K562 (cell line): Measurements from ENCODE around the gene ADCY5. TPM values are rescaled to one million over a fixed set of nuclear protein-coding genes. Genes with fewer than 3 reads are reported as not detected.

Experiments used
- ATAC-seq: fragments of 200-7000 bp; cut with Tn5 transposase; 3 replicates; pipeline ENCODE4 v1.9.1; 2020; ENCODE audit warnings: moderate library complexity
- BruUV-seq: library from RNA; stranded (reverse); fragments of 400-500 nt; replicated peaks from 2 replicates; lab custom pipeline; 2021; lab: Mats Ljungman, UMichigan
- CTCF ChIA-PET: fragments of 300-600 bp; formaldehyde crosslinking; extraction: SDS; loops from one replicate; lab custom pipeline; 2021; ENCODE audit warnings: low intra/inter-chr PET ratio; lab: Yijun Ruan, JAX
- POLR2A ChIA-PET: fragments of 300-600, 350-650 bp; sonication (Branson Sonifier 250); formaldehyde crosslinking; extraction: SDS; loops from one replicate; lab custom pipeline; 2021; ENCODE audit warnings: antibody characterized with exemption, inconsistent platforms; lab: Yijun Ruan, JAX
- DNase-seq, 4 experiments: peaks; one replicate each; pipeline versions ENCODE4 v3.0.0 to v3.0.0-alpha.2; 2011 to 2018; ENCODE audit warnings: low spot score in 3 of 4, mixed read lengths in 3 of 4; ENCODE audit errors: extremely low read depth in 1 of 4
- FAIRE-seq: peaks from 2 replicates; lab custom pipeline; 2011; peaks lifted over from hg19 to GRCh38; lab: Jason Lieb, UNC
- H2AFZ ChIP-seq: 2 replicates; pipeline ENCODE4 v1.6.0; 2011; ENCODE audit warnings: low read depth, low read length, control low read depth, inconsistent platforms
- H3K27ac ChIP-seq: fragments of 200-600 bp; 3 replicates; pipeline ENCODE4 v1.8.0; 2011; ENCODE audit warnings: low read depth, mild to moderate bottlenecking, control low read depth, inconsistent platforms, low read length, moderate library complexity, mixed read lengths; ENCODE audit errors: extremely low read depth
- H3K27me3 ChIP-seq, 2 experiments: fragments of 300-600 bp in 1 of 2; 2 replicates in 1 of 2; 3 replicates in 1 of 2; pipeline versions ENCODE4 v1.6.0 to v1.8.0; 2011; ENCODE audit warnings: inconsistent platforms in 2 of 2, low read length in 2 of 2, mild to moderate bottlenecking in 1 of 2, mixed read lengths in 1 of 2, moderate library complexity in 1 of 2; ENCODE audit not compliant: control insufficient read depth in 2 of 2, insufficient read depth in 2 of 2
- H3K36me3 ChIP-seq: fragments of 300-600 bp; 3 replicates; pipeline ENCODE4 v1.8.0; 2011; ENCODE audit warnings: mild to moderate bottlenecking, low read length, inconsistent platforms; ENCODE audit not compliant: control insufficient read depth, insufficient read depth
- H3K4me1 ChIP-seq, 2 experiments: fragments of 200-600 bp in 1 of 2; replicated peaks in 1 of 2; 2 replicates in 1 of 2; 3 replicates in 1 of 2; pipeline versions ENCODE4 v1.5.1 to v1.8.0; 2011; ENCODE audit warnings: inconsistent platforms in 2 of 2, low read length in 2 of 2, mild to moderate bottlenecking in 1 of 2, mixed read lengths in 1 of 2, moderate library complexity in 1 of 2; ENCODE audit not compliant: control insufficient read depth in 2 of 2, insufficient read depth in 2 of 2
- H3K4me2 ChIP-seq: 2 replicates; pipeline ENCODE4 v1.6.1; 2011; ENCODE audit warnings: low read length, control low read depth, inconsistent platforms, mixed read lengths; ENCODE audit not compliant: insufficient read depth
- H3K4me3 ChIP-seq: fragments of 200-600 bp; sonication (generic), shearing (Covaris generic); 2 replicates; pipeline ENCODE4 v1.5.1; 2016; ENCODE audit warnings: control low read depth, inconsistent platforms
- H3K79me2 ChIP-seq: fragments of 200-600 bp; 3 replicates; pipeline ENCODE4 v1.8.0; 2011; ENCODE audit warnings: low read length, inconsistent platforms; ENCODE audit not compliant: control insufficient read depth, insufficient read depth
- H3K9ac ChIP-seq, 2 experiments: 2 replicates each; pipeline versions ENCODE4 v1.6.0 to v1.6.1; 2011; ENCODE audit warnings: low read depth in 2 of 2, low read length in 2 of 2, control low read depth in 1 of 2, inconsistent platforms in 1 of 2, mild to moderate bottlenecking in 1 of 2, mixed read lengths in 1 of 2; ENCODE audit not compliant: insufficient read depth in 1 of 2
- H3K9me1 ChIP-seq: one replicate; pipeline ENCODE4 v1.6.0; 2011; ENCODE audit warnings: inconsistent platforms, mild to moderate bottlenecking, low read length, moderate library complexity; ENCODE audit not compliant: control insufficient read depth, insufficient read depth
- H3K9me3 ChIP-seq: replicated peaks from 2 replicates; pipeline ENCODE4 v1.5.1; 2011; ENCODE audit warnings: low read depth, low read length, inconsistent platforms; ENCODE audit not compliant: control insufficient read depth, insufficient read depth
- H4K20me1 ChIP-seq: replicated peaks from 2 replicates; pipeline ENCODE4 v1.6.1; 2011; ENCODE audit warnings: low read length, inconsistent platforms, mixed read lengths; ENCODE audit not compliant: control insufficient read depth, insufficient read depth
- CHD2 ChIP-seq: IDR thresholded peaks from 2 replicates; pipeline ENCODE4 v1.6.1; 2011; ENCODE audit warnings: low read depth, low read length
- E2F3 ChIP-seq: fragments of 250-450 bp; sonication (Bioruptor Pico); IDR thresholded peaks from 2 replicates; pipeline ENCODE4 v1.4.0; 2020; ENCODE audit warnings: mild to moderate bottlenecking
- POLR2H ChIP-seq: IDR thresholded peaks from 2 replicates; pipeline ENCODE4 v1.6.1; 2016; ENCODE audit warnings: missing genetic modification characterization, low read depth, mild to moderate bottlenecking, control low read depth, missing compliant biosample characterization, moderate library complexity
- PPARD ChIP-seq: fragments of 250-450 bp; sonication (Bioruptor Pico); IDR thresholded peaks from 2 replicates; pipeline ENCODE4 v1.8.0; 2022; ENCODE audit warnings: inconsistent platforms, mild to moderate bottlenecking, moderate library complexity
- RFX7 ChIP-seq: fragments of 250-450 bp; sonication (Bioruptor Pico); IDR thresholded peaks from 2 replicates; pipeline ENCODE4 v1.5.1; 2021; ENCODE audit warnings: mild to moderate bottlenecking
- TCF15 ChIP-seq: fragments of 250-450 bp; sonication (Bioruptor Pico); IDR thresholded peaks from 2 replicates; pipeline ENCODE4 v1.8.0; 2022; ENCODE audit warnings: moderate library complexity, mild to moderate bottlenecking, inconsistent platforms
- ZNF398 ChIP-seq: fragments of 250-450 bp; sonication (Bioruptor Pico); IDR thresholded peaks from 2 replicates; pipeline ENCODE4 v1.8.0; 2021; ENCODE audit warnings: moderate library complexity, mild to moderate bottlenecking, inconsistent platforms
- ZNF507 ChIP-seq: conservative IDR thresholded peaks from 2 replicates; pipeline ENCODE4 v1.6.1; 2017; ENCODE audit warnings: missing genetic modification characterization, missing compliant biosample characterization
- ZNF551 ChIP-seq: fragments of 250-450 bp; sonication (Bioruptor Pico); IDR thresholded peaks from 2 replicates; pipeline ENCODE4 v1.5.0; 2021; ENCODE audit warnings: mild to moderate bottlenecking, moderate library complexity
- WGBS: fragments of 100-300 bp; shearing (Covaris generic); methylation state at CpG from one replicate; pipeline ENCODE4 v1.1.6; 2016; ENCODE audit warnings: low coverage, mixed read lengths; ENCODE audit not compliant: insufficient coverage; ENCODE audit errors: missing lambda C conversion rate; 5-methylcytosine and 5-hydroxymethylcytosine counted together
- in situ Hi-C: fragments of 300-500 bp; cut with MboI; formaldehyde crosslinking; loops from 4 replicates; pipeline ENCODE4 v1.15.0; 2018; ENCODE audit warnings: inconsistent platforms, mixed read lengths
- intact Hi-C: fragments of 100-400 bp; cut with micrococcal nuclease; formaldehyde crosslinking; loops from 2 replicates; pipeline ENCODE4 v1.14.2; 2022
- polyA plus RNA-seq, 8 experiments: library from polyadenylated mRNA; depleted of rRNA in 4 of 8; stranded (reverse) in 5 of 8; unstranded in 3 of 8; fragments of >200 nt; fragmentation: Nextera tagmentation in 2 of 8; fragmentation: Illumina TruSeq in 1 of 8; extraction: Ambion mirVana in 2 of 8; extraction: Trizol in 1 of 8; gene quantifications; 2 replicates each; pipeline versions ENCODE4 v1.2.1 to v1.2.3, GENCODE V29; 2011 to 2014; ENCODE audit warnings: inconsistent platforms in 1 of 8, missing spikeins in 1 of 8
- total RNA-seq, 7 experiments: library from RNA; depleted of rRNA in 6 of 7; stranded (reverse); fragments of >200 nt in 6 of 7; fragmentation: Illumina TruSeq in 2 of 7; extraction: Trizol in 2 of 7; gene quantifications; 2 replicates each; pipeline versions ENCODE4 v1.2.1 to v1.2.3, GENCODE V29; 2011 to 2021; ENCODE audit warnings: low replicate concordance in 1 of 7
- TF ChIP-seq, protein P1 (sequence below): sonication (generic); formaldehyde crosslinking; IDR thresholded peaks from 2 replicates; pipeline ENCODE4 v1.8.0; 2022; ENCODE audit warnings: missing genetic modification reagents, mild to moderate bottlenecking, borderline replicate concordance

ADCY5 gene
- total and polyA plus RNA-seq, 9 of the 15 experiments (the other 6 are each of a cell fraction or from before 2014, with no cell fraction given) = under 0.01 TPM; not detected in 8

DNA sequence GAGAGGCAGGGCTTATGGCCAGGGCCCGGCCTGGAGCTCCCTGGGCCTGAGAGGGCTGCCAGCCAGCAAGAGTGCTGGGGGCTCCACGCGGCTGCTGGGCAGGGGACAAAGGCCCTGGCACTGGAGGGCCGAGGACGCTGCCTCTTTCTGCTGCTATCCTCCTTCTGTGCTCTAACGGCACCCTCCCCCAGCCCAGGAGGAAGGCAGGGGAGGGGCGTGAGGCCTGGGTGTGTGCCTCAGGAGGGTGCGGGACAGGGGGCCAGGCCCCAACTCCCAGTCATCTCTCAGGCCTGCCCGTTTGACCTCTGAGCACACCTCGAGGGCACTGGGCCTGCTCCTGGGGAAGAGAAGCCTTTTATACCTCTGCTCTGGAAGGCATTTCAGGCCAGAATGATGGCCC, 115.5 kb downstream of the ADCY5 start:
- intact Hi-C loops (no loop called here), in situ Hi-C loops (loop anchor here (5.0 kb wide), 1 partner anchor 154 kb away; no protein-coding TSS in a partner anchor)
- 7% methylated on average over 9 of the region's 10 CpGs for whole genome bisulfite sequencing
- no peaks in the 10 kb centered on the region for H3K79me2 ChIP-seq
- no peak for ATAC-seq
- CTCF ChIA-PET = no interaction called here
- FAIRE-seq = no peak
- POLR2A ChIA-PET = no interaction called here
- no peaks in the 10 kb centered on the region for H4K20me1 ChIP-seq
- no peak overlapping the region for H3K27ac ChIP-seq
- DNase-seq = no peak
- H3K4me1 ChIP-seq = peaks cover 0 to 4% of the 10 kb centered on the region in 2 experiments; a peak in 1 of 5 replicates
- H3K36me3 ChIP-seq = no peaks in the 10 kb centered on the region
- H3K9me1 ChIP-seq = no peaks in the 10 kb centered on the region
- no peak overlapping the region for H3K4me3 ChIP-seq
- TF ChIP-seq ZNF551 (CRISPR knock-in tag) = no peak
- TF ChIP-seq RFX7 (CRISPR knock-in tag) = no peak
- no peak for TF ChIP-seq E2F3 (CRISPR knock-in tag)
- no peak for TF ChIP-seq ZNF507 (tag)
- TF ChIP-seq TCF15 = no peak
- TF ChIP-seq POLR2H (tag) = no peak
- no peak for TF ChIP-seq ZNF398 (CRISPR knock-in tag)
- TF ChIP-seq CHD2 = no peak
- no peak for TF ChIP-seq PPARD (CRISPR knock-in tag)
- TF ChIP-seq, protein P1, sequence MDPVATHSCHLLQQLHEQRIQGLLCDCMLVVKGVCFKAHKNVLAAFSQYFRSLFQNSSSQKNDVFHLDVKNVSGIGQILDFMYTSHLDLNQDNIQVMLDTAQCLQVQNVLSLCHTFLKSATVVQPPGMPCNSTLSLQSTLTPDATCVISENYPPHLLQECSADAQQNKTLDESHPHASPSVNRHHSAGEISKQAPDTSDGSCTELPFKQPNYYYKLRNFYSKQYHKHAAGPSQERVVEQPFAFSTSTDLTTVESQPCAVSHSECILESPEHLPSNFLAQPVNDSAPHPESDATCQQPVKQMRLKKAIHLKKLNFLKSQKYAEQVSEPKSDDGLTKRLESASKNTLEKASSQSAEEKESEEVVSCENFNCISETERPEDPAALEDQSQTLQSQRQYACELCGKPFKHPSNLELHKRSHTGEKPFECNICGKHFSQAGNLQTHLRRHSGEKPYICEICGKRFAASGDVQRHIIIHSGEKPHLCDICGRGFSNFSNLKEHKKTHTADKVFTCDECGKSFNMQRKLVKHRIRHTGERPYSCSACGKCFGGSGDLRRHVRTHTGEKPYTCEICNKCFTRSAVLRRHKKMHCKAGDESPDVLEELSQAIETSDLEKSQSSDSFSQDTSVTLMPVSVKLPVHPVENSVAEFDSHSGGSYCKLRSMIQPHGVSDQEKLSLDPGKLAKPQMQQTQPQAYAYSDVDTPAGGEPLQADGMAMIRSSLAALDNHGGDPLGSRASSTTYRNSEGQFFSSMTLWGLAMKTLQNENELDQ (CRISPR knock-in tag) = no peak
- no TSS peak for BruUV-seq
- H3K4me2 ChIP-seq = no peak overlapping the region
- no peaks in the 10 kb centered on the region for H3K9me3 ChIP-seq
- no peak overlapping the region for H3K9ac ChIP-seq
- no peak overlapping the region for H2AFZ ChIP-seq
- peaks cover 0 to 18% of the 10 kb centered on the region in 2 experiments; a peak in 3 of 5 replicates for H3K27me3 ChIP-seq
